H1 (cell line): ENCODE results near the gene SNW1. TPM values are rescaled to one million over a fixed set of nuclear protein-coding genes. Genes with fewer than 3 reads are reported as not detected.

Experiments
- CTCF ChIA-PET: fragments of 300-600 bp; sonication (Branson Sonifier 250); formaldehyde crosslinking; loops from one replicate; lab custom pipeline; 2021; ENCODE audit not compliant: partially characterized antibody; lab: Charles Lee
- POLR2A ChIA-PET: fragments of 300-600 bp; sonication (Branson Sonifier 250); formaldehyde crosslinking; loops from one replicate; lab custom pipeline; 2021; ENCODE audit warnings: inconsistent platforms; ENCODE audit not compliant: partially characterized antibody; lab: Charles Lee
- DNase-seq, 2 experiments: peaks; one replicate each; pipeline versions ENCODE4 v3.0.0 to v3.0.0-alpha.2; 2010 to 2022; ENCODE audit warnings: low spot score in 2 of 2, low read depth in 1 of 2, mixed read lengths in 1 of 2
- FAIRE-seq: peaks from 2 replicates; lab custom pipeline; 2011; peaks lifted over from hg19 to GRCh38; lab: Jason Lieb, UNC
- H2AFZ ChIP-seq: 2 replicates; pipeline ENCODE4 v1.8.1; 2012; ENCODE audit warnings: low read length, inconsistent platforms
- H2AK5ac ChIP-seq: 2 replicates; pipeline ENCODE4 v1.6.1; 2013; ENCODE audit warnings: low read depth, low read length
- H2BK120ac ChIP-seq: replicated peaks from 2 replicates; pipeline ENCODE3; 2013; ENCODE audit warnings: low read depth, low read length, inconsistent platforms
- H2BK12ac ChIP-seq: 2 replicates; pipeline ENCODE4 v1.6.1; 2013; ENCODE audit warnings: low read depth, low read length
- H2BK15ac ChIP-seq: 2 replicates; pipeline ENCODE4 v1.6.1; 2013; ENCODE audit warnings: low read length
- H2BK20ac ChIP-seq: 2 replicates; pipeline ENCODE4 v1.6.1; 2013; ENCODE audit warnings: low read length
- H2BK5ac ChIP-seq: 2 replicates; pipeline ENCODE4 v1.6.1; 2013; ENCODE audit warnings: low read depth, low read length
- H3K14ac ChIP-seq: 2 replicates; pipeline ENCODE4 v1.6.1; 2013; ENCODE audit warnings: inconsistent platforms; ENCODE audit not compliant: insufficient read length
- H3K18ac ChIP-seq: 2 replicates; pipeline ENCODE4 v1.6.1; 2013; ENCODE audit warnings: low read length; ENCODE audit errors: extremely low read depth
- H3K23ac ChIP-seq: 2 replicates; pipeline ENCODE4 v1.6.1; 2013; ENCODE audit warnings: inconsistent platforms; ENCODE audit not compliant: insufficient read length
- H3K23me2 ChIP-seq: 2 replicates; pipeline ENCODE4 v1.6.1; 2013; ENCODE audit warnings: low read depth, low read length
- H3K27ac ChIP-seq: 2 replicates; pipeline ENCODE4 v1.6.1; 2011; ENCODE audit warnings: low read depth, low read length, inconsistent platforms
- H3K27me3 ChIP-seq, 4 experiments: replicated peaks in 1 of 4; 1 replicate in 1 of 4; 2 replicates in 3 of 4; pipeline versions ENCODE4 v1.6.1 to v1.8.1; 2011 to 2013; ENCODE audit warnings: low read length in 3 of 4, mild to moderate bottlenecking in 3 of 4, inconsistent platforms in 2 of 4, mixed read lengths in 2 of 4, moderate library complexity in 1 of 4; ENCODE audit not compliant: control insufficient read depth in 3 of 4, insufficient read depth in 3 of 4; ENCODE audit errors: extremely low read depth in 1 of 4
- H3K36me3 ChIP-seq, 4 experiments: 2 replicates each; pipeline versions ENCODE4 v1.6.1 to v1.8.1; 2011 to 2013; ENCODE audit warnings: mild to moderate bottlenecking in 4 of 4, low read length in 3 of 4, moderate library complexity in 2 of 4, control low read depth in 1 of 4, inconsistent platforms in 1 of 4; ENCODE audit not compliant: insufficient read depth in 4 of 4, control insufficient read depth in 2 of 4
- H3K4ac ChIP-seq: replicated peaks from 2 replicates; pipeline ENCODE3; 2013; ENCODE audit warnings: low read length, low read depth, mixed read lengths, inconsistent platforms; ENCODE audit not compliant: insufficient read length
- H3K4me1 ChIP-seq, 4 experiments: replicated peaks in 1 of 4; 1 replicate in 1 of 4; 2 replicates in 3 of 4; pipeline versions ENCODE4 v1.6.1 to v1.8.1; 2011 to 2013; ENCODE audit warnings: low read length in 3 of 4, inconsistent platforms in 2 of 4, mixed read lengths in 1 of 4; ENCODE audit not compliant: insufficient read depth in 4 of 4, control insufficient read depth in 3 of 4
- H3K4me2 ChIP-seq, 2 experiments: 2 replicates each; pipeline versions ENCODE4 v1.6.1 to v1.8.1; 2011 to 2013; ENCODE audit warnings: low read depth in 2 of 2, low read length in 2 of 2, control low read depth in 1 of 2, inconsistent platforms in 1 of 2, mild to moderate bottlenecking in 1 of 2; ENCODE audit not compliant: insufficient read depth in 1 of 2
- H3K4me3 ChIP-seq, 4 experiments: fragments of 200-600, 300-600 bp in 1 of 4; sonication (generic), shearing (Covaris generic), sonication (Bioruptor Twin) in 1 of 4; 2 replicates each; pipeline versions ENCODE4 v1.5.1 to v1.8.1; 2011 to 2016; ENCODE audit warnings: low read length in 4 of 4, low read depth in 3 of 4, control low read depth in 2 of 4, inconsistent platforms in 2 of 4, mild to moderate bottlenecking in 2 of 4, mixed read lengths in 1 of 4, moderate library complexity in 1 of 4; ENCODE audit not compliant: insufficient read depth in 2 of 4; ENCODE audit errors: extremely low read depth in 1 of 4
- H3K56ac ChIP-seq: replicated peaks from 2 replicates; pipeline ENCODE3; 2013; ENCODE audit warnings: low read depth, mild to moderate bottlenecking, mixed read lengths, low read length, inconsistent platforms; ENCODE audit not compliant: insufficient read length
- H3K79me1 ChIP-seq: 2 replicates; pipeline ENCODE4 v1.6.1; 2013; ENCODE audit warnings: low read depth, low read length, control low read depth
- H3K79me2 ChIP-seq, 2 experiments: 2 replicates each; pipeline versions ENCODE4 v1.6.1 to v1.8.1; 2012 to 2013; ENCODE audit warnings: low read length in 2 of 2, mild to moderate bottlenecking in 2 of 2, inconsistent platforms in 1 of 2; ENCODE audit not compliant: insufficient read depth in 2 of 2, control insufficient read depth in 1 of 2
- H3K9ac ChIP-seq, 4 experiments: replicated peaks in 1 of 4; 1 replicate in 1 of 4; 2 replicates in 3 of 4; pipeline versions ENCODE4 v1.6.1 to v1.8.1; 2011 to 2013; ENCODE audit warnings: low read depth in 3 of 4, low read length in 3 of 4, control low read depth in 2 of 4, mild to moderate bottlenecking in 2 of 4, moderate library complexity in 2 of 4, inconsistent platforms in 1 of 4; ENCODE audit errors: extremely low read depth in 1 of 4
- H3K9me3 ChIP-seq, 2 experiments: 2 replicates each; pipeline versions ENCODE4 v1.6.1 to v1.8.1; 2012 to 2013; ENCODE audit warnings: mild to moderate bottlenecking in 2 of 2, moderate library complexity in 2 of 2, control low read depth in 1 of 2, inconsistent platforms in 1 of 2, low read depth in 1 of 2, low read length in 1 of 2, mixed read lengths in 1 of 2; ENCODE audit not compliant: insufficient read depth in 2 of 2
- H4K20me1 ChIP-seq, 2 experiments: replicated peaks in 1 of 2; 2 replicates each; pipeline versions ENCODE3 to v1.8.1; 2011 to 2013; ENCODE audit warnings: inconsistent platforms in 2 of 2, low read length in 2 of 2, mild to moderate bottlenecking in 1 of 2; ENCODE audit not compliant: insufficient read depth in 2 of 2, control insufficient read depth in 1 of 2
- H4K5ac ChIP-seq: 2 replicates; pipeline ENCODE4 v1.6.1; 2013; ENCODE audit warnings: low read length, low read depth, mixed read lengths, inconsistent platforms; ENCODE audit not compliant: insufficient read length
- H4K8ac ChIP-seq: 2 replicates; pipeline ENCODE4 v1.8.0; 2013; ENCODE audit warnings: mild to moderate bottlenecking, moderate library complexity, low read length, inconsistent platforms; ENCODE audit not compliant: insufficient read depth; ENCODE audit errors: extremely low read depth
- H4K91ac ChIP-seq: replicated peaks from 2 replicates; pipeline ENCODE3; 2013; ENCODE audit warnings: low read length, mixed read lengths, inconsistent platforms; ENCODE audit not compliant: insufficient read length
- EP300 ChIP-seq, 2 experiments: IDR thresholded peaks; 1 replicate in 1 of 2; 2 replicates in 1 of 2; pipeline ENCODE4 v1.6.1; 2011 to 2012; ENCODE audit warnings: low read depth in 2 of 2, low read length in 2 of 2, mild to moderate bottlenecking in 2 of 2, borderline replicate concordance in 1 of 2, inconsistent platforms in 1 of 2, moderate library complexity in 1 of 2
- GTF2F1 ChIP-seq: IDR thresholded peaks from 2 replicates; pipeline ENCODE4 v1.6.1; 2012; ENCODE audit warnings: low read depth, low read length, improper control_type of control experiment, borderline replicate concordance
- WGBS, 2 experiments: shearing (Covaris generic) in 1 of 2; methylation state at CpG; one replicate each; pipeline versions ENCODE4 v1.1.6 to v1.1.7; 2013 to 2015; ENCODE audit warnings: low lambda C conversion rate in 2 of 2, mixed read lengths in 2 of 2, inconsistent platforms in 1 of 2, low coverage in 1 of 2, missing lambda C conversion rate in 1 of 2; ENCODE audit not compliant: insufficient replicate concordance in 2 of 2, insufficient coverage in 1 of 2, insufficient read length in 1 of 2; ENCODE audit errors: extremely low coverage in 1 of 2, missing lambda C conversion rate in 1 of 2; 5-methylcytosine and 5-hydroxymethylcytosine counted together
- polyA plus RNA-seq, 7 experiments: library from polyadenylated mRNA; depleted of rRNA in 3 of 7; stranded (reverse) in 5 of 7; unstranded in 2 of 7; fragments of >200 nt in 5 of 7; fragments of 200-250 nt in 2 of 7; gene quantifications; 1 replicate in 5 of 7; 2 replicates in 1 of 7; 4 replicates in 1 of 7; pipeline versions ENCODE4 v1.2.1 to v1.2.3, GENCODE V29; 2011 to 2013; ENCODE audit warnings: missing spikeins in 2 of 7, mixed read lengths in 2 of 7
- total RNA-seq: library from RNA; stranded (reverse); fragmentation: NEBNext Ultra II Directional; extraction: Animal tissue kit (Norgen Biotek cat#: 25700); gene quantifications from 2 replicates; pipeline ENCODE4 v1.2.1, GENCODE V29; 2021

The SNW1 gene
- total and polyA plus RNA-seq, 2 of the 8 experiments (the other 6 are each of a cell fraction or from before 2014, with no cell fraction given), result 13.2 to 79.2 TPM

- no peak overlapping the region for H3K9ac ChIP-seq
- H3K27ac ChIP-seq, result no peak overlapping the region
- H3K14ac ChIP-seq, result no peak overlapping the region
- H3K4me2 ChIP-seq, result no peak overlapping the region
- no peak overlapping the region for H2BK5ac ChIP-seq
- H4K91ac ChIP-seq, result no peak overlapping the region
- no peak overlapping the region for H2BK12ac ChIP-seq
- H3K9me3 ChIP-seq, result no peaks in the 10 kb centered on the region
- H3K4ac ChIP-seq, result no peak overlapping the region
- H3K56ac ChIP-seq, result no peak overlapping the region
- no peak overlapping the region for H4K8ac ChIP-seq
- CTCF ChIA-PET, result no interaction called here
- H2AFZ ChIP-seq, result no peak overlapping the region
- 90% methylated on average over 3 of the region's 3 CpGs; no CpG with 5 or more reads in 1 of the 2 experiments for WGBS, 2 experiments
- POLR2A ChIA-PET, result interaction anchor here (0.7 to 1.8 kb wide), 6 partner anchors 10 to 26 kb away, joined by 3 to 4 read pairs (median 3); no protein-coding TSS in a partner anchor
- no peaks in the 10 kb centered on the region for H3K27me3 ChIP-seq
- H3K4me3 ChIP-seq, result no peak overlapping the region
- no peak overlapping the region for H2BK15ac ChIP-seq
- no peaks in the 10 kb centered on the region for H3K79me1 ChIP-seq
- H2BK20ac ChIP-seq, result no peak overlapping the region
- peaks cover 2 to 3% of the 10 kb centered on the region in 2 experiments for H4K20me1 ChIP-seq
- DNase-seq (no peak), FAIRE-seq (no peak)
- H4K5ac ChIP-seq, result no peak overlapping the region
- no peaks in the 10 kb centered on the region for H3K4me1 ChIP-seq
- no peak overlapping the region for H2AK5ac ChIP-seq
- peaks cover 21 to 89% (median 64%) of the 10 kb centered on the region in 4 experiments for H3K36me3 ChIP-seq
- no peak overlapping the region for H3K18ac ChIP-seq
- H3K23ac ChIP-seq, result no peak overlapping the region
- no peaks in the 10 kb centered on the region for H3K23me2 ChIP-seq
- H2BK120ac ChIP-seq, result no peak overlapping the region
- H3K79me2 ChIP-seq, result no peaks in the 10 kb centered on the region
- TF ChIP-seq EP300 (IDR thresholded peaks at IDR 0.05; ENCODE audit: borderline replicate concordance in 1 of 2, low read depth in 2 of 2, low read length in 2 of 2) (no peak), GTF2F1 (no peak)
Observed at GRCh38 chr14:77730976-77731497, 29.9 kb downstream of the SNW1 start.
